Measurements from ENCODE around the gene RBMX.
"Not testable (repeated sequence)": the region's sequence is repeated elsewhere in the genome, so short reads cannot be mapped to it uniquely, and the experiment has no call there.

DNA sequence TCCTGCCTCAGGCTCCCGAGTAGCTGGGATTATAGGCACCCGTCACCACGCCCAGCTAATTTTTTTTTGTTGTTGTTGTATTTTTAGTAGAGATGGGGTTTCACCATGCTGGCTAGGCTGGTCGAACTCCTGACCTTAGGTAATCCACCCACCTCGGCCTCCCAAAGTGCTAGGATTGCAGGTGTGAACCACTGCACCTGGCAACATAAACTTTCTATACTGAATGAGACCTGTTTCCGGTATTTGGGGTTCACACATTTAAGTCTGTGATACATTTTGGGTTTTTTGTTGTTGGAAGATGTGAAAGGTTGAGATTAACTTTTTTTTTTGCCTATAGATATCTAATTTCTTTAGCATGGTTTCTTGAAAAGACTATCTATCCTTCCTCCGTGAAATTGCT lies 31.1 kb upstream of the RBMX start:
- TF ChIP-seq, protein P1, sequence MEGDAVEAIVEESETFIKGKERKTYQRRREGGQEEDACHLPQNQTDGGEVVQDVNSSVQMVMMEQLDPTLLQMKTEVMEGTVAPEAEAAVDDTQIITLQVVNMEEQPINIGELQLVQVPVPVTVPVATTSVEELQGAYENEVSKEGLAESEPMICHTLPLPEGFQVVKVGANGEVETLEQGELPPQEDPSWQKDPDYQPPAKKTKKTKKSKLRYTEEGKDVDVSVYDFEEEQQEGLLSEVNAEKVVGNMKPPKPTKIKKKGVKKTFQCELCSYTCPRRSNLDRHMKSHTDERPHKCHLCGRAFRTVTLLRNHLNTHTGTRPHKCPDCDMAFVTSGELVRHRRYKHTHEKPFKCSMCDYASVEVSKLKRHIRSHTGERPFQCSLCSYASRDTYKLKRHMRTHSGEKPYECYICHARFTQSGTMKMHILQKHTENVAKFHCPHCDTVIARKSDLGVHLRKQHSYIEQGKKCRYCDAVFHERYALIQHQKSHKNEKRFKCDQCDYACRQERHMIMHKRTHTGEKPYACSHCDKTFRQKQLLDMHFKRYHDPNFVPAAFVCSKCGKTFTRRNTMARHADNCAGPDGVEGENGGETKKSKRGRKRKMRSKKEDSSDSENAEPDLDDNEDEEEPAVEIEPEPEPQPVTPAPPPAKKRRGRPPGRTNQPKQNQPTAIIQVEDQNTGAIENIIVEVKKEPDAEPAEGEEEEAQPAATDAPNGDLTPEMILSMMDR (conservative IDR thresholded peaks at IDR 0.05; ENCODE audit: low read depth, low read length) = not testable (repeated sequence)
- TF ChIP-seq SMC3 (IDR thresholded peaks at IDR 0.05; ENCODE audit: low read depth, low read length) = not testable (repeated sequence)
